CD4-positive, alpha-beta T cell (primary cell): Measurements from ENCODE around the gene USP16. TPM values are rescaled to one million over a fixed set of nuclear protein-coding genes. Genes with fewer than 3 reads are reported as not detected.
A peak's percentile ranks its signal among the peaks of the same experiment; 100 is the strongest.

Experiments used
- ATAC-seq: fragments of 200-7000 bp; cut with Tn5 transposase; one replicate; pipeline ENCODE4 v1.10.0; 2022; ENCODE audit warnings: mild to moderate bottlenecking; ENCODE audit not compliant: poor library complexity
- CTCF ChIA-PET: fragments of 350-600 bp; sonication (Branson Sonifier 250); formaldehyde crosslinking; loops from one replicate; lab custom pipeline; 2021; ENCODE audit warnings: antibody characterized with exemption, inconsistent platforms; lab: Charles Lee
- POLR2A ChIA-PET: fragments of 350-600 bp; sonication (Branson Sonifier 250); formaldehyde crosslinking; loops from one replicate; lab custom pipeline; 2021; ENCODE audit warnings: antibody characterized with exemption, inconsistent platforms; lab: Charles Lee
- DNase-seq, 14 experiments: peaks; one replicate each; pipeline ENCODE4 v3.0.0-alpha.2; 2013 to 2020; ENCODE audit warnings: mixed read lengths in 2 of 14
- H3K27ac ChIP-seq, 2 donors: one replicate each; pipeline versions ENCODE4 v1.5.1 to v1.7.0; 2013; ENCODE audit warnings: low read length in 2 of 2, low read depth in 1 of 2, mild to moderate bottlenecking in 1 of 2
- H3K27me3 ChIP-seq, 2 experiments: 1 replicate in 1 of 2; 2 replicates in 1 of 2; pipeline versions ENCODE4 v1.6.1 to v1.7.0; 2013; ENCODE audit warnings: low read length in 2 of 2, control low read depth in 1 of 2, mild to moderate bottlenecking in 1 of 2, moderate library complexity in 1 of 2; ENCODE audit not compliant: insufficient read depth in 2 of 2, control insufficient read depth in 1 of 2
- H3K36me3 ChIP-seq: one replicate; pipeline ENCODE4 v1.6.1; 2013; ENCODE audit warnings: low read length, control low read depth; ENCODE audit not compliant: insufficient read depth
- H3K4me1 ChIP-seq: one replicate; pipeline ENCODE4 v1.6.1; 2013; ENCODE audit warnings: low read length, control low read depth; ENCODE audit not compliant: insufficient read depth
- H3K4me3 ChIP-seq: one replicate; pipeline ENCODE4 v1.5.1; 2013; ENCODE audit warnings: mild to moderate bottlenecking, low read length, moderate library complexity
- H3K9me3 ChIP-seq, 2 experiments: 1 replicate in 1 of 2; 2 replicates in 1 of 2; pipeline versions ENCODE4 v1.6.1 to v1.7.0; 2013; ENCODE audit warnings: low read length in 2 of 2, mild to moderate bottlenecking in 2 of 2, control low read depth in 1 of 2, moderate library complexity in 1 of 2; ENCODE audit not compliant: control insufficient read depth in 1 of 2, insufficient read depth in 1 of 2
- H3K27ac Mint-ChIP-seq: one replicate; pipeline ENCODE4 v1.8.0; 2020; ENCODE audit warnings: mixed read lengths
- H3K27me3 Mint-ChIP-seq: one replicate; pipeline ENCODE4 v1.8.0; 2021; ENCODE audit warnings: mixed read lengths
- H3K36me3 Mint-ChIP-seq: one replicate; pipeline ENCODE4 v1.8.0; 2021; ENCODE audit warnings: low read depth, mixed read lengths
- H3K4me1 Mint-ChIP-seq: one replicate; pipeline ENCODE4 v1.8.0; 2021; ENCODE audit warnings: low read depth, mixed read lengths
- H3K4me3 Mint-ChIP-seq: one replicate; pipeline ENCODE4 v1.8.0; 2020; ENCODE audit warnings: mild to moderate bottlenecking, mixed read lengths
- H3K9me3 Mint-ChIP-seq: one replicate; pipeline ENCODE4 v1.8.0; 2020; ENCODE audit warnings: mixed read lengths
- intact Hi-C, 2 experiments: fragments of 100-400 bp; cut with DNase I in 1 of 2; cut with micrococcal nuclease in 1 of 2; formaldehyde crosslinking; loops; one replicate each; pipeline versions ENCODE4 v1.15.1 to v1.9.0; 2023 to 2025; cut with DNase I, micrococcal nuclease
- total RNA-seq, 174 experiments: library from RNA in 2 of 174; stranded (reverse) in 2 of 174; gene quantifications; one replicate each; pipeline ENCODE4 v1.2.3 and lab custom pipeline; 2021 to 2026
- TF ChIP-seq, protein P1 (sequence below): fragments of 200-600 bp; IDR thresholded peaks from one replicate; pipeline ENCODE4 v1.8.0; 2022; ENCODE audit warnings: antibody characterized with exemption, mild to moderate bottlenecking

USP16 gene
- total RNA-seq, 2 experiments from 2014 or later = 79.7 to 81.7 TPM

DNA sequence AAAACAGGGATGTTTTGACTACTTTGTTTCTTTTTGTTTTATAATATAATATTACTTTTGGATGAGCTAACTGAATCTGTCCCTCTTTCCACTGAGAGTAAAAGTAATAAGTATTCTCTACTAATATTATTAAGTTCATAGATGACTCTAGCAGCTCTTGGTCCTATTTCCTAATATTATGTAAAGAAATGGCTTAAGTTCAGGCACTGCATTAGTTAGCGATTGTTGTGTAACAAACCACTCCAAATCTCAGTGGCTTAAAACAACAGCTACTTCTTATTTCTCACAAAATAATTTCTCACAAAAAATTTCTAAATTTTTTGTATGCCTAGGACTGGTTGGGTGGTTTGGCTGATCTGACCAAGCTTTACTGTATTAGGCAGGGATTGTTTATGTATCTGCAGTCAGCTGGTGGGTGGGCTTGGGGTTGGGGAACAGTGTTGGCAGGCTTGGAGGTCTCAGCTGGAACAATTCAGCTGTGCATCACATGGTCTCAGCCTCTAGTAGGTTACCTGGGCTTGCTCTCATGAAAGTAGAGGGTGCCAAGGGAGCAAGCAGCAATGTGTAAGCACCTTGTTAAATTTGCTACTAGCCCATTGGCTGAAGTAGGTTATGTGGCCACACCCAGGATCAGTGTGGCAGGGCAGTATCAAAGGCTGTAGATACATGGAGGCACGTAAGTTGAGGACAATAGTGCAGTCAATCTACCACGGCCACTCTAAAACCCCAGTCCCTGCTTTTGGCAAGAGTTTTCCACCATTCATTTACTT lies 57.8 kb downstream of the USP16 start:
- Mint-ChIP-seq H3K27me3 (no peaks in the 10 kb centered on the region), H3K4me1 (peaks cover 48% of the 10 kb centered on the region), H3K36me3 (peaks cover 11% of the 10 kb centered on the region), H3K4me3 (no peak overlapping the region), H3K27ac (peak overlapping the region; percentile 95), H3K9me3 (no peaks in the 10 kb centered on the region)
- intact Hi-C loops = no loop called here
- ATAC-seq (no peak), DNase-seq (no peak)
- TF ChIP-seq, protein P1, sequence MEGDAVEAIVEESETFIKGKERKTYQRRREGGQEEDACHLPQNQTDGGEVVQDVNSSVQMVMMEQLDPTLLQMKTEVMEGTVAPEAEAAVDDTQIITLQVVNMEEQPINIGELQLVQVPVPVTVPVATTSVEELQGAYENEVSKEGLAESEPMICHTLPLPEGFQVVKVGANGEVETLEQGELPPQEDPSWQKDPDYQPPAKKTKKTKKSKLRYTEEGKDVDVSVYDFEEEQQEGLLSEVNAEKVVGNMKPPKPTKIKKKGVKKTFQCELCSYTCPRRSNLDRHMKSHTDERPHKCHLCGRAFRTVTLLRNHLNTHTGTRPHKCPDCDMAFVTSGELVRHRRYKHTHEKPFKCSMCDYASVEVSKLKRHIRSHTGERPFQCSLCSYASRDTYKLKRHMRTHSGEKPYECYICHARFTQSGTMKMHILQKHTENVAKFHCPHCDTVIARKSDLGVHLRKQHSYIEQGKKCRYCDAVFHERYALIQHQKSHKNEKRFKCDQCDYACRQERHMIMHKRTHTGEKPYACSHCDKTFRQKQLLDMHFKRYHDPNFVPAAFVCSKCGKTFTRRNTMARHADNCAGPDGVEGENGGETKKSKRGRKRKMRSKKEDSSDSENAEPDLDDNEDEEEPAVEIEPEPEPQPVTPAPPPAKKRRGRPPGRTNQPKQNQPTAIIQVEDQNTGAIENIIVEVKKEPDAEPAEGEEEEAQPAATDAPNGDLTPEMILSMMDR = no peak
- ChIA-PET CTCF (interaction anchor here (0.5 kb wide), 1 partner anchor 7 kb away, joined by 3 read pairs; no protein-coding TSS in a partner anchor), POLR2A (interaction anchor here (1.4 to 1.8 kb wide), 2 partner anchors 58 to 80 kb away, joined by 5 to 6 read pairs; partner anchors contain the start of gene USP16)
- Histone ChIP-seq H3K27me3 (no peaks in the 10 kb centered on the region), H3K4me3 (no peak overlapping the region), H3K27ac (peak overlapping the region in 1 of 2 donors; percentile 10), H3K36me3 (peaks cover 6% of the 10 kb centered on the region), H3K4me1 (peaks cover 33% of the 10 kb centered on the region), H3K9me3 (no peaks in the 10 kb centered on the region)

DNA sequence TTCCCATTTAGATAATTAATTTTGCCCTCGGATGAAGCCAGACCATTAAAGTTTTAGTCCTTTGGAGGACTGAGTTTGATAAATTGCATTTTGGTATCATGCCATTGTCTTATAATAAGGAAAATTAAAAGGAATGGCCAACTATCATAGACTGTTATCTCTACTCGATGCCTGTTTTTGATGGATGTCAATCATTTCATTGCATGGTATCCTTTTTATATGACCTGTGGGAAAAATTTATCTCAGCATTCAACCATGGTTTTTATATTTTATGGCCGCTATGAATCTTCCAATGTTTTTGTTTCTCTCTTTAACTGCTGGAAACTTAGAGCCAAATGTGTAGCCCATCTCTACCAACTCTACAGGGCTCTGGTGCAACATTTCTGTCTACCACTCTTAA lies 58.8 kb downstream of the USP16 start:
- TF ChIP-seq, protein P1 = no peak
- no peaks in the 10 kb centered on the region for H3K27me3 ChIP-seq
- no peak for DNase-seq
- ChIA-PET CTCF (no interaction called here), POLR2A (interaction anchor here (1.8 kb wide), 1 partner anchor 59 kb away, joined by 6 read pairs; the partner anchor contains the start of gene USP16)
- Mint-ChIP-seq H3K27ac (peak overlapping the region; percentile 82), H3K27me3 (no peaks in the 10 kb centered on the region), H3K36me3 (peaks cover 11% of the 10 kb centered on the region), H3K4me1 (peaks cover 40% of the 10 kb centered on the region), H3K4me3 (no peak overlapping the region), H3K9me3 (no peaks in the 10 kb centered on the region)
- no peak overlapping the region for H3K4me3 ChIP-seq
- peaks cover 7% of the 10 kb centered on the region for H3K36me3 ChIP-seq
- intact Hi-C loops = no loop called here
- peaks cover 31% of the 10 kb centered on the region for H3K4me1 ChIP-seq
- no peak for ATAC-seq
- H3K27ac ChIP-seq = no peak overlapping the region
- H3K9me3 ChIP-seq = no peaks in the 10 kb centered on the region

GRCh38 chr21:29084372-29084771 lies 59.9 kb downstream of the USP16 start:
- Mint-ChIP-seq H3K4me3 (no peak overlapping the region), H3K27ac (no peak overlapping the region)
- intact Hi-C loops = no loop called here

More at GRCh38 chr21:29084372-29084771, 59.9 kb downstream of the USP16 start:
- Mint-ChIP-seq H3K27me3 (no peaks in the 10 kb centered on the region), H3K4me1 (peaks cover 30% of the 10 kb centered on the region), H3K9me3 (no peaks in the 10 kb centered on the region), H3K36me3 (peaks cover 11% of the 10 kb centered on the region)
- peaks cover 7% of the 10 kb centered on the region for H3K36me3 ChIP-seq
- no peaks in the 10 kb centered on the region for H3K27me3 ChIP-seq
- H3K4me1 ChIP-seq = peaks cover 21% of the 10 kb centered on the region
- no peak for DNase-seq
- TF ChIP-seq, protein P1 = no peak
- no peaks in the 10 kb centered on the region for H3K9me3 ChIP-seq
- ATAC-seq = no peak
- CTCF ChIA-PET = no interaction called here
- POLR2A ChIA-PET = no interaction called here
- H3K4me3 ChIP-seq = no peak overlapping the region
- H3K27ac ChIP-seq = no peak overlapping the region
